NCI-H2196 treated with DMSO at 0.1 percent for 48 hours (cell line): ENCODE results near the gene PMEL.

Experiments used
- DNase-seq: peaks from one replicate; lab custom pipeline; 2025; ENCODE audit not compliant: unreplicated experiment; lab: John Stamatoyannopoulos, UW

PMEL gene

DNA sequence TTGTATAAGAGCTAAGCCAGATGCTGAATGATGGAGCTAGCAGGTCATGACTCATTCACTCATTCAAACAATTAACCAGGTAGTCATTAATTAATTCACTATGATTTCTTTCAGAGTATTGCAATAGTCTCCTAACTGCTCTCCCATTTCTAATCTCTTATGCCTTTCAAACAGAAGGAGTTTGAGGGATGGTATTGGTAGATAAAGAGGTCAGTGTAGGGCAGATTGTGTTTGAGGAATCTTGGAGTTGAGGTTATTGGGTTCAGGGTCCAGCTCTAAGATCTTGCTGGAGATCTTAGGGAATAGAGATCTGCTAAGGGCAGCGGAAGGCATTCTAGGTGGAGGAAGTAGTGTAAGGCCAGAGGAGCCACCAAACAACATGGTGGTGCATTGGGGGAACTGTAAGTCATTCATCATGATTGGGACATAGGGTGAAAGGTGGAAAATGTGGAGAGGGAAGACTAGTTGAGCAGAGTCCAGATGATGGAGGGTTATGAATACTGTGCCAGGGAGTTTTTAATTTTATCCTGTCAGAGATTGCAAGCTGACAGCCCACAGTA is 23.2 kb downstream of the PMEL start:
- DNase-seq = no peak

DNA sequence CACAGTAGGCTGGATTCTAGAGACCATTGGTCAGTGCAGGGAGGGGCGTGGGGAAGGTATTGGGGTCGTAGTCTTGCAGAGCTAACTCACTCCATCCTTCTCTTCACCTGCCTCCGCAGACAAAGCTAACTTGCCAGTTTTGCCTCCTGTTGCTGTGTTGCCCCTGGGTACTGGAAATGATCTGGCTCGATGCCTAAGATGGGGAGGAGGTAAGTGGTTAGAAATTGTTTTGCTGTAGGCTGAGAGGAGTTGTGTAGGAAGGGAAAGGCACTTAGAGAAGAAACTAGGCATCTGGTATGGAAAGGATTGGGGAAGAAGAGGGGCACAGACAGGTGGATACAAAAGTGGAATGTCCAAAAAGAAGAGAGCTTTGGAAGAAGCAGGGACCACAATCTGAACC is 23.8 kb downstream of the PMEL start:
- no peak for DNase-seq

DNA sequence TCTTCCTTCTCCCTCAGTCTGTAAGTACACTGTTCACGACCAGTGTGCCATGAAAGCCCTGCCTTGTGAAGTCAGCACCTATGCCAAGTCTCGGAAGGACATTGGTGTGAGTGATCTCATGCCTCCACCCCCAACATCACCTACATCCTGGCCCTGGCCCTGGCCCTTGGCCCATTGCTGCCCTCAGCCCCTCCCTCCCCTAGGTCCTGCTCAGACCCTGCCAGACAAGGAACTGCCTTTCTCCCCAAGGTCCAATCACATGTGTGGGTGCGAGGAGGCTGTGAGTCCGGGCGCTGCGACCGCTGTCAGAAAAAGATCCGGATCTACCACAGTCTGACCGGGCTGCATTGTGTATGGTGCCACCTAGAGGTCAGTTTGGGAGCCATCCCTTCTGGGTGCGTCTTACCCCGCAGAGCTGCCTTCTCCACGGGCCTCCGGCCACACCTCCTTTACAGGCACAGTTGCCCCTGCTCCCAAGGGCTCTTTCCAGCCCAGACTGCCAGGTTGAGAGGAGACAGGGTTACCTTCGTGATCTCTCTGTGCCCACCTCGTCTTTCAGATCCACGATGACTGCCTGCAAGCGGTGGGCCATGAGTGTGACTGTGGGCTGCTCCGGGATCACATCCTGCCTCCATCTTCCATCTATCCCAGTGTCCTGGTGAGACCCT is 25.6 kb downstream of the PMEL start:
- peak; percentile 85 for DNase-seq

DNA sequence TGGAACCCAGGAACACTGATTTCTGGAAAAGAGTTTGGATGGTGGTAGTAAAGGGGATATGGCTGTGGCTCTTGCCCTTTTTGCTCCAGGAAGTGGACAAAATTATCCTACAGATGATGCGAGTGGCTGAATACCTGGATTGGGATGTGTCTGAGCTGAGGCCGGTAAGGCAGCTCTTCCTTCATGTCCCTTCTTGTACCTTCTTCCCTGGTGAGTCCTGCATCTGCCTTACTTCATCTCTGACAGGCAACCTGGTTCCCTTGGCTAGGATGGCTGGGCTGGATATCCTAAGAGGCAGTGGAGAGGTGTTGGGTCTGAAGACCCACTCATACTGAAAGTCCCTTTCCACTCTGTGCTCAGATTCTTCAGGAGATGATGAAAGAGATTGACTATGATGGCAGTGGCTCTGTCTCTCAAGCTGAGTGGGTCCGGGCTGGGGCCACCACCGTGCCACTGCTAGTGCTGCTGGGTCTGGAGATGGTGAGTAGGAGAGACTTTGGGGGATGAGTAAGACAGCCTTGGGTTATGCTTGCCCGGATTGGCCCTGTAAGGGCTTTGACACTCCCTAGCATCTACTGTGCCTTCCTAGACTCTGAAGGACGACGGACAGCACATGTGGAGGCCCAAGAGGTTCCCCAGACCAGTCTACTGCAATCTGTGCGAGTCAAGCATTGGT is 26.9 kb downstream of the PMEL start:
- no peak for DNase-seq

DNA sequence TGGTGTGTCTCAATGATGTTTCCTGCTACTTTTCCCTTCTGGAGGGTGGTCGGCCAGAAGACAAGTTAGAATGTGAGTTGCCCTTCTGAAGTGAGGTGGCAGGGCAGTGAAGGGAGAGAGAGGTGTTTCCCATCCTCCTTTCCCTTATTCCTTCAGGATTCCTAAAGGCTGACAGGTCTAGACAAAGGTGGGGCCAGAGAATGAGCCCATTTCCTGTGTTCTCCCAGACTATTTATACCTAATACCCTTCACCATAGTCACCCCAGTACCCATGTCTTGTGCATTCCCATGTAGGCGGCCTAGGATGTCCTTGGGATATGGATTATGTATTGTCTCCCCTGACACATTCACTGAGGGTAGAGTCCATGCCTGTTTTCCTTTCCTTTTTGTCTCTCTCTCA is 27.9 kb downstream of the PMEL start:
- DNase-seq = no peak

DNA sequence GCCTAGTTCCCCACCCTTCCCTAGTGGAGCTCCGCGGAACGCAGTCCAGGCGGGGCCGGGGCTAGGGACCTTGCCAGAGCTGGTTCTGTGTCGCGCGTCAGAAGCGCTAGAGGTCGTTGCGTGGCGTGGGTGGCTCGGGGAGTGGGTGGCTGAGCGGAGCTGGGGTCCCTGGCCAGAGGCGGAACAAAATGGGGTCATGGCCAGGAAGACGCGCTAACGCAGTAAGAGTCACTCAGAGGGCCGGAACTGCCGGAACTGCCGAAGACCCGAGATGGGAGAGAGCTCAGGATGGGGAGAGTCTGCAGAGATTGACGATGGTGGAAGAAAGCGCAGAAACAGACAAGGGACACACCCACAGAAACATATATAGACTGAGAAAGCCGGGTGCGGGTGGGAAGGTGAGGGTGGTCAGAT is 30.1 kb downstream of the PMEL start:
- DNase-seq = no peak

DNA sequence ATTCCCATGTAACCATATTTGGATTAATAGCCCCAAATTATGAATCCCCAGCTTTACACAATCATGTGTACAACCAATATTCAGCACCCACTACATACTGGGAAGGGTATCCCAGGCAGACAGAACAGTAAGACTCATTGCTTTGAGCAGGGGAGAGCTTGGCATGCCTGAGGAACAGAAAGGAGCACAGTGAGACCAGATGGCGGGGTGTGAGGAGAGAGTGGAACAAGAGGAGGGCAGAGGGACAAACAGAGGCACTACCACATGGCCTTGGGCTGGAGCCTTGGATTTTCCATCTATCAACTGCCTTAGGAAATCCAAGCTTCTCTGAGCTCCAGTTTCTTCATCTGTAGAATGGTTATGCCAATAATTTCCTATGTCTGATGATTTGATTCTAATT is 31.1 kb downstream of the PMEL start:
- DNase-seq = no peak

DNA sequence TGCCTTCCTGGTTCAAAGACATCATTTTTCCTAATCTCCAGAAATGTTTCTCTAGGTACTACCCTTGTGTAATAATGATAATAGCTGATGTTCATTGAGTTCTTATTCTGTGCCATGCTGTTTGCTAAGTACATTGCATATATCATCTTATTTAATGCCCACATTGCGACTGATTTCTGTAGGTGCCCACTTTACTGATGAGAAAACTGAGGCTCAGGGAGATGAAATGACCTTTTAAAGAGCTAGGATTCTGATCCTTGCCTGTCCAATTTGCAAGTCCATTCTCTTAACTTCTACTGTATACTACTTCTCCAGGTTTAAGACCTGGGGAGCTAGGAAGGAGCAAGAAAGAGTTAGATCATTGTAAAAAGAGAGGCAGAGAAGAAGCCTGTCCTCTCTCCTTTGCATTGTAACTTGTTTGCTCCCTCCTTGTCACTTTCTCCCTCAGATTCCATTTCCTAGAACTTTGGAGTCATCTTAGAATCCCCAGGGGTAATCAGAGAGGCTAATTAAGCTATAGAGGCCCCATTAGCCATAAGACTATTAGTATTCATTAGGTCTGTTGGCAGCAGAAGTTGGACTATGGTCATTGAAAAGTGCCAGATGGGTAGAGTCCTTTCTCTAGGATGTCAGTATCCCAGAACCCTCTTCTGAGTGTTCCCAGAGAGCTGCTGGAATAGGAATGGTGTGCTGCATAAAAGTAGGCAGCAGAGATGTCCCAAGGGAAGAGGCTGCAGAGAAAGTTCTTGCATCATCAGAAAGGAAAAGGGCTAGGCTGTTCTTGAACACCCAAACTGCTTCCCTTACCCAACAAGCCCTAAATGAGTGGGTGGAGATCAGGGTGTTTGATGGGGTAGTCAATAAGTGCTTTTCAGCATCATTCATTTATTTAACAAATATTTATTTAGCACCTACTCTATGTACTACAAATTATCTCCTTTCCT is 31.8 kb downstream of the PMEL start:
- DNase-seq = no peak

DNA sequence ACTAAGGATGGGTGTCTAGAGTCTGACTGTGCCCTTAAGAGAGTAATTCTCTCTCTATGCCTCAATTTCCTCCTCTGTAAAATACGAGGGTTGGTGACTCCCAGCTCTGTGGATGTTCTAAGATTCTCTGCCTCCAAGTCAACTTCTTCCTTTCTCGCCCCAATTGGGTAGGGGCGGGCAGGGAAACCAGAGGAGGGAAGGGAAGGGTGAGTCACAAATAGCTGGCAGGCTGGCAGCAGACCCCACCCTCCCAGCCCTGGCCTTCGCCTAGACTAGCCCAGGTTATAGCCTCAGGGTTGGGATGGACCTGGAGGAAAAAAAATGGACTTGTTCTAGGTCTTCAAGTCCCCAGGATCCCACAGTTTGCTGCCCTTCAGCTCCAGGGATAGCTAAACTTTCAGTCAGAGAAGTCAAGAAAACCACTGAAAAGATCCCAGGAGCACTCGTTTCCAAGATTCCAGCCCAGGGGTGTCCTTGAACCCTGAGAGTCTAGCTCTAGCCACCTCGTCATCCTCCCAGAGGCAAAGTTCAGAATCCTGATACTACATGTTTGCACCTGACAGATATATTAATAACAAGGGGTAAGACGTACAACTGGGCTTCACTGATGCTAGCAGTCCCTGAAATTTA is 32.6 kb downstream of the PMEL start:
- DNase-seq = no peak

DNA sequence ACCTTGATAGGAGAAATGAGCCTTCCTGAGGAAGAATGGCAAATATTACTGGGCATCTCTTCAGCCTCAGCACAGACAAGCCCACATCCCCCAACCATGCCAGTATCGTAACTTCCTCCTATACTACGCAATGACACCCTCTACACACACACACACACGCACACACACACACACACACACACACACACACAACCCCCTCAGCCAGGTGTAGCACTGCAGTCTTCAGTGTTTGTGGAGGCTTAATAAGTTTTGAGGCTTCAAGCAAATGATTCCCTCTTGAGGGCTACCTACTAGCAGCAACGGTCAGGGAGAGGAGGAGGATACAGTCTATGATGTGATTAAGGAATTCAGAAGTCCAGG is 33.3 kb downstream of the PMEL start:
- DNase-seq = no peak

DNA sequence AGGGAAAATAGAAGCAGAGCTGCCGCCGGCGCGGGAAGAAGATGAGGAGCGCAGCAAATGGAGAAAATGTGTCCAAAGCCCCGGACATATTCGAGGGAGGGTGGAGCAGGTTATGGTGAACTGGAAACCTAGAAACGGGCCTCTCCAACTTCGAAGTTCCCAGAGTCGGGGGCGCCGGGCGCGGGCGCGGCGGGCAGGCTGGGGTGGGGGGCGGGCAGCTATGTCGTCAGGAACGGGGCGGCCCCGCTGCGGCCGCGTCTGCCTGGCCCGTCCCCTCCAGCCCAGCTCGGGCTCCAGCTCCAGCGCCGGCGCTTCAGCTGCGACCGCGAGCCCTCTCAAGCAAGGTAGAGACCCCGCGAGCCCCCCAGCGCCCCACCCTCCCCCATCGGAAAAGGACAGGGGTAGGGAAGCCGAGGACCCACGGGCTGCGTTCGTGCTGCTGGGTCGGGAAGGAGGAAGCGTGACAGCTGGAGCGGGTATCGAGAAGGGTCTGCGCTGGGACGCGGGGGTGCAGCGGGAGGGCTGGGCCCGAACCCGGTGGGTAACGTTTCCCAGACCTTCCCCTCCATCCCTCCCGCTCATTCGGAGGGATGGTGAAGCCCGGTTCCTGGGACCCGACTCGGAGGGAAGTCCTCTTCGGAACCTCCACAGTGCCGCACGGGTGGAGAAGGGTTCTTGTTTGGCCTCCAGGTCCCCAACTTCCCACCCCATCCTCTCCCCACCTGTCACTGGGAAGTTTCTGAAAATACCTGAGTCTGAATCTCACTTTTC is 33.9 kb downstream of the PMEL start:
- no peak for DNase-seq

DNA sequence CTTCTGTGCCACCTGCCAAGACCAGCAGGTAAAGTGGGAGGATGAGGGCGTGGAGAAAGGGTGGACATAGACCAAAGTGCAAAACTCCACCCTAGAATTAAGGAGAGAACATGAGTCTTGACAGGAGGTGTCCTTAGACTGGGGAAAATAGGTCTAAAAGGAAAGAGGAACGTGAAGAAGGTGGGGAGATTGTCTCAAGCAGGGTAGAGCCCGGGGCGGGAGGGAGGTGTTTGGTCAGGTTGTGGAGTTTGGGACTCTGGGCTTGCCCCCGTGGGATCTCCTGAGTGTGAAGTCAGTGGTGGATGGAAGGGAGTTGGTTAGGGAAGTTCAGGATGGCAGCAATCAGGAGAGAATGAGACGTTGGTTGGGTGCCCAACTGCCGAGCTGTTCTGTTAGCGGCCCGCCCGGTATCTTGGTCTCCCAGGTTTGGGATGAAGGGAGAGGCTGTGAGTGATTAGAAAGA is 34.5 kb downstream of the PMEL start:
- no peak for DNase-seq

DNA sequence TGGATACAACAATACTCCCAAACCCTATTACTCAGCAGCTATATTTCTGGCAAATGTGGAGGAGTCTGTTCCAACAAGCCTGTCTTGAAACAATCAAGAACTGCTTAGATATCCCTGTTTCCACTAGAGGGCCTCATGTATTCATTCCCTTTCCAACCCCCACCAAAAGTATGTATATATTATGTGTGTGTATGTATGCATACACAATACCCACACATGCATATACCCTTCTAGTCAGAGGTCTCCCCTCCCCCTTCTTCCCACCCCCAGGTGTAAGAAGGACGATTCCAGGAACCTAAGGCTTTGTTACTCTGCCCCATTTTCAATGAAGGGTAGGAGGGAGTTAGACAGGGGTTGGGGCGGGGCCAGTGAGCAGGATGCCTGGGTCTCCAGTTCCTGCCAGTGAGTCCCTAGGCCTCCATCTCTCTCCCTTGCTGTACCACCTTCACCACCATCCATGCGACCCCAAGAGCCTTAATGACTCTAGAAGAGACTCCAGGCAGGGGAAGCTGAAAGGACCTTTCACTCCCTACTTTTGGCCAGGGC is 35.0 kb downstream of the PMEL start, which contains the start of gene DGKA:
DGKA (plus strand) TSS at position 392 of the 546 bp plus-strand sequence. CDS start 5,342 bp downstream, outside the sequence.
- DNase-seq = peak; percentile 73

DNA sequence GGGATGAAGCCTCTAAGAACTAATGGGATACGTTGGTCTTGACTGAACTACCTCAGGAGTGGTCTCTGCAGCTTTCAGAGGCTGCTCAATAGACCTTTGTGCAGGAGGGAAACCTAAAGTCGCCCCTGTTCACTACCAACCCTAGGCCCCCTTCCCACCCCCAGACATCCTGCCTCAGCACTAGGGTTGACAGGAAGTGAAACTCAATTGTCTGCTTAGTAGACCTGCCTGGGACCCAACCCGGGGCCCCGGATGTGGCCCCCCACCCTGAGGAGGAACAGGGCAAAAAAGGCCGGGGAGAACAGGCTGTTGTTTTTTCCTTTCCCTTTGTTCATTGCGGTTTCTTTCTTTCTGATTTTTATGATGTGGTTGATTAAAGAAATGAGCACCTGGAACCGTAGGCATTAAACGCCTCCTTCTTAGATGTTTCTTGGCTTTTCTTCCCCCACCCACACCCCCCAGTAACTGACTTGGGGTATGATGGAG is 36.5 kb downstream of the PMEL start:
- no peak for DNase-seq

DNA sequence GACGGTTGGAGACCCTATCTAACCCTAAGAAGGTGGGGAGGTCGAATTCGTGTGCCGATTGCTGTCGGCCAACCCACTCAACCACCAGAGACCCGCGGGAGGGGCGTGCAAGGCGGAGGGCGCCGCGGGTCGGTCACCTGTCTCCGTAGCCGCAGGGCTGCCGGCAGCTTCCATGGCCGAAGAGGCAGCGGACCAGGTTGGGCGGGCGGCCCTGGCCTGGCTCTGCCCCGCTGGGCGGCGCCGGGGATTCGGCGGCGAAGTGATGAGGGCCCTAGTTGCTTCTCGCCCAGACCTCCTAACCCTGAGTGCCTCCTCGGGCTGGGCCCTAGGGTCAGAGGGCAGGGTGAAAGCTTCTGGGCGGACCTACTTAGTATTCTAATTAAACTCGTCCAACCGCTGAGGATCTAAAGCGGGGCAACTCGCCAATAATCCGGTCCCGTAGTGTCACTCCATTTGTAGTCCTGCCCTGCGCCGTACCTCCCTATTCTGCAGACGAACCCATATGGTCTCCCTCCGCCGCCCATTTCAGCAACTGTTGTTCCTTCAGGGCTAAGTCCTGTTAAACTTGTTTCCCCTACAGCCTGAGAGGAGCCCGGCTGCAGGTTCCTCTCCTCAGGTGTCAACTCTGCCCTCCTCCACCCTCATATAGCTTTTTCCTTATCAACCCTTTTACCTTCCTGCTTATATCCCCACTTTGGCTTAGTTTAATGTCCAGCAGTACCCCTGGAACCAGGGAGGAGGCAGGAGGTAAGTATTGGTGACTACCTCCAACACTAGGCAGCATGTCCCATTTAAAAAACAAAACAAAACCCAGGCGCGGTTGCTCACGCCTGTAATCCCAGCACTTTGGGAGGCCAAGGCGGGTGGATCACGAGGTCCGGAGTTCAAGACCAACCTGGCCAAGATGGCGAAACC is 38.0 kb downstream of the PMEL start, which contains the start of gene PYM1:
PYM1 (minus strand) TSS at position 307 of the 915 bp plus-strand sequence; CDS start at position 174, 133 bp downstream.
- DNase-seq = peak; percentile 51

DNA sequence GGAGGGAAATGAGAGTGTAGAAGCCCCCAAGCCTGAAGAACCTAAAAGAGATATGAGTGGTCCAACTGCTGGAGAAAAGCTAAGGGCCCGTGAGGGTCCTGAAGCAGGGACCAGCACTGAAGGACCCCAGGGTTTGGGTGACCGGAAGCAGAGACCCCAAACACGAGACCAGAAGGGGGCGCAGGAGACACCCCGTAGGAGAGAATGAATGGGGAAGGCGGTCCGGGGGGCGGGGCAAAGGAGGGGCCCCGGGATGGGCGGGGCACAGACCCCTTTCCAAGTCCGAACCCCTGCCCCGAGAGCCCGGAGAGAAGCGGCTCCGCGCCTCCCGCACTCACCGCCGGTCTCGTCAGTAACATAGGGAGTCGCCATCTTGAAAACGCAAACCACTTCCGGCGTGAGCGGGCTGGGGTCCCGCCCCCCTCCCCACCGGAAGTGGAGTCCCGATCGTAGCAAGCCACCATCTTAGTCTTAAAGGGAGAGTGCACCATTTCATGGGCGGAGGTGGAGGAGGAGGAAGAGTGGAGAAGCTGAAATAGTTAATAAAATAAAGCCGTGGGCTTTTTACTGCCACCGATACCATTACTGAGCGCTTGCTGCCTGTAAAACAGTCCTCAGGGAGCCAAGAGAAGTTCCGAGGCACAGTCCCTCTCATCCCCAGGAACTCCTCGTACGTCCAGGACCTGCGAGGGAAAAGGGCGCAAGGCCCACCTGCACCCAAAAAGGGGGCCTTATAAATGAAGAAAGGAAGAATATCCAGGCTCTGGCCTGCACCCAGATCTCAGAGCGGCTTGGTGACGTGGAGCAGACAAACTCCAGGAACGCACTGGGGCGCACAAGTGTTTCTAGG is 38.9 kb downstream of the PMEL start:
- DNase-seq = peak; percentile 82
